SKM-1 treated with dmso at 0.1 percent for 144 hours (cell line): Measurements from ENCODE around the gene PLGRKT.
A peak's percentile ranks its signal among the peaks of the same experiment; 100 is the strongest.
"Not testable (repeated sequence)": the region's sequence is repeated elsewhere in the genome, so short reads cannot be mapped to it uniquely, and the experiment has no call there.

Source experiments
- DNase-seq: peaks from one replicate; lab custom pipeline; 2025; ENCODE audit not compliant: unreplicated experiment; lab: John Stamatoyannopoulos, UW

The PLGRKT gene

GRCh38 chr9:5437254-5438216 lies at the start of gene PLGRKT:
Gene PLGRKT (minus strand): TSS chr9:5437925. CDS start chr9:5431977, 5,948 bp downstream.
- peak; percentile 91 for DNase-seq

- no peak for DNase-seq
These were observed 49.3 kb upstream of the PLGRKT start for GRCh38 chr9:5486988-5487387.

- no peak for DNase-seq
These were observed 47.8 kb upstream of the PLGRKT start for GRCh38 chr9:5485378-5486085.

GRCh38 chr9:5483306-5483705 lies 45.6 kb upstream of the PLGRKT start:
- DNase-seq, result no peak

GRCh38 chr9:5482194-5482593 lies 44.5 kb upstream of the PLGRKT start:
- DNase-seq, result no peak

- DNase-seq, result no peak
These were observed 43.8 kb upstream of the PLGRKT start for GRCh38 chr9:5481322-5482040.

GRCh38 chr9:5480919-5481318 lies 43.2 kb upstream of the PLGRKT start:
- no peak for DNase-seq

GRCh38 chr9:5479994-5480694 lies 42.4 kb upstream of the PLGRKT start:
- no peak for DNase-seq

- no peak for DNase-seq
These were observed 40.5 kb upstream of the PLGRKT start for GRCh38 chr9:5478206-5478605.

- DNase-seq, result not testable (repeated sequence)
These were observed 37.9 kb upstream of the PLGRKT start for GRCh38 chr9:5475611-5476010.

- no peak for DNase-seq
These were observed 33.1 kb upstream of the PLGRKT start for GRCh38 chr9:5470816-5471215.

- no peak for DNase-seq
These were observed 32.4 kb upstream of the PLGRKT start for GRCh38 chr9:5470122-5470521.

GRCh38 chr9:5468850-5469249 lies 31.1 kb upstream of the PLGRKT start:
- no peak for DNase-seq

GRCh38 chr9:5466766-5467165 lies 29.0 kb upstream of the PLGRKT start:
- no peak for DNase-seq

GRCh38 chr9:5466005-5466404 lies 28.3 kb upstream of the PLGRKT start:
- DNase-seq, result no peak

GRCh38 chr9:5464831-5465330 lies 27.2 kb upstream of the PLGRKT start:
- not testable (repeated sequence) for DNase-seq

GRCh38 chr9:5460157-5460556 lies 22.4 kb upstream of the PLGRKT start:
- DNase-seq, result no peak

GRCh38 chr9:5459289-5459829 lies 21.6 kb upstream of the PLGRKT start:
- no peak for DNase-seq

- DNase-seq, result no peak
These were observed 17.5 kb upstream of the PLGRKT start for GRCh38 chr9:5455181-5455580.

GRCh38 chr9:5453673-5454072 lies 15.9 kb upstream of the PLGRKT start:
- no peak for DNase-seq
